ENCODE measurements around the gene ADAMTS17. TPM values are rescaled to one million over a fixed set of nuclear protein-coding genes. Genes with fewer than 3 reads are reported as not detected.

Gene ADAMTS17
- total and polyA plus RNA-seq, 11 donors = 0.30 to 2.4 (median 1.2) TPM

DNA sequence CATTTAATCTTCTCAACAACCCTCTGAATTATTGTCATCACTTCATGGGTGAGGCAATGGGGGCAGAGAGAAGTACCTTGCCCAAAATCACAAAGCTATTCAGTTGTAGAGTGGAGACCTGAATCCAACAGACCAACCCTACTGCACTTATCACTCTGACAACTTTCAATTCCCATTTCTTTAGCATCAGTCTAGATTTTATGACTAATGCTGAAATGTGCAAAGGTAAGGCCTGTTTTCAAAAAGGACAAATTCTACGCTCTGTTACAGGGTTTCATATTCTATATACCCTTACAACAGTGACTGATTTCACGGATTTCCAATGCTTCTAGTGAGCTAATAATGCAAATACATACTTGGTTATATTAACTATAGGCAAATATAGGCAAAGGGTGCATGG is 286.0 kb downstream of the ADAMTS17 start:
- Histone ChIP-seq H3K27ac (no peak overlapping the region), H3K36me3 (no peaks in the 10 kb centered on the region), H3K4me1 (peaks cover 0 to 15% (median 6%) of the 10 kb centered on the region in 12 donors), H3K27me3 (no peaks in the 10 kb centered on the region), H3K4me3 (no peak overlapping the region), H3K9me3 (no peaks in the 10 kb centered on the region)
- ATAC-seq (no peak), DNase-seq (no peak)
- TF ChIP-seq CTCF (IDR thresholded peaks at IDR 0.05) (no peak), POLR2A (IDR thresholded peaks at IDR 0.05) (no peak)
- intact Hi-C loops (cut with DNase I) = loop anchor here in 1 of 10 donors (10.0 kb wide), 1 partner anchor 49 kb away; no protein-coding TSS in a partner anchor
- 92 to 95% (median 94%) methylated on average over 2 of the region's 2 CpGs for WGBS, 4 donors

- no peak for TF ChIP-seq CTCF (IDR thresholded peaks at IDR 0.05)
- no peak for TF ChIP-seq POLR2A (IDR thresholded peaks at IDR 0.05)
- 80 to 87% (median 86%) methylated on average over 7 of the region's 7 CpGs for WGBS, 4 donors
- H3K9me3 ChIP-seq = no peaks in the 10 kb centered on the region
- no peak for DNase-seq
- no peaks in the 10 kb centered on the region for H3K36me3 ChIP-seq
- no peak overlapping the region for H3K27ac ChIP-seq
- peaks cover 0 to 7% (median 0%) of the 10 kb centered on the region in 12 donors for H3K4me1 ChIP-seq
- no peaks in the 10 kb centered on the region for H3K27me3 ChIP-seq
- intact Hi-C loops (cut with DNase I) = loop anchor here in 1 of 10 donors (10.0 kb wide), 1 partner anchor 50 kb away; no protein-coding TSS in a partner anchor
- no peak overlapping the region for H3K4me3 ChIP-seq
- ATAC-seq = no peak
These were observed 287.2 kb downstream of the ADAMTS17 start for GRCh38 chr15:100054539-100054938.

DNA sequence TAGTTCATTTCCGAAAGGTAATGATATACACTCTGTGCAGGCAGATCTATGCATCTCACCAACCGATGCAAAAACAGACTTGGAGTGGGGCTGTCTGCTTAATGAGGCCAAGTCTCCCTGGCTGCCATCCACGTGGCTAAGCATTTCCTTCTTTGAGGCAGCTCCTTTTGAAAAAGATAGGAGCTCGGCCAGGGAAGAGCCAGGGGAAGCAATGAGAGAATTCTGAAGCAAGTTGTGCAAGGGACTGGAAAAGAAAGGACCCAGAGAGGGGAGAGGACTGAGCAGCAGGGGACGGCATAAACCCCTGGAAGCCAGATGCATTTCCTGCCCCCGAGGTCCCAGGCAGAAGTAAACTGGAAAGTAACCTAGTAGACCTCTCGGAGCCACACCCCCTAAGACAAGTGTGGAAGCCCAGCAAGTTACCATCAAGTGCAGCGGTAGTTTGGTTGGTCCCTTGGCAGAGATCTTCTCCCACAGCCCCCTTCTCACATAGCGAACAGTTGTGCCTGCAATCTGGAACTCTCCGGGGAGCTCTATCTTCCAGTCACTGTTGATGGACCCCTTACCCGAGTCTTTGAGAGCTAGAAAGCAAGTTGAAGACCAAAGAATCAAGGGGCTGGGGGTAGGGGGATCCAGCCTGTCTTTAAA is 288.2 kb downstream of the ADAMTS17 start:
- Histone ChIP-seq H3K27ac (no peak overlapping the region), H3K36me3 (no peaks in the 10 kb centered on the region), H3K9me3 (no peaks in the 10 kb centered on the region), H3K27me3 (no peaks in the 10 kb centered on the region), H3K4me1 (peaks cover 0 to 7% (median 0%) of the 10 kb centered on the region in 12 donors), H3K4me3 (no peak overlapping the region)
- intact Hi-C loops (cut with DNase I) = loop anchor here in 1 of 10 donors (10.0 kb wide), 1 partner anchor 51 kb away; no protein-coding TSS in a partner anchor
- ATAC-seq = no peak
- TF ChIP-seq CTCF (IDR thresholded peaks at IDR 0.05) = no peak
- no peak for TF ChIP-seq POLR2A (IDR thresholded peaks at IDR 0.05)
- DNase-seq = no peak
- 51 to 60% (median 58%) methylated on average over 11 of the region's 11 CpGs for WGBS, 4 donors

- Histone ChIP-seq H3K27me3 (no peaks in the 10 kb centered on the region), H3K27ac (no peak overlapping the region), H3K36me3 (no peaks in the 10 kb centered on the region), H3K4me3 (no peak overlapping the region), H3K4me1 (peaks cover 0 to 7% (median 0%) of the 10 kb centered on the region in 12 donors), H3K9me3 (no peaks in the 10 kb centered on the region)
- 86 to 93% (median 89%) methylated on average over 19 of the region's 19 CpGs for WGBS, 4 donors
- intact Hi-C loops (cut with DNase I) = loop anchor here in 1 of 10 donors (10.0 kb wide), 1 partner anchor 52 kb away; no protein-coding TSS in a partner anchor
- DNase-seq = no peak
- TF ChIP-seq POLR2A (IDR thresholded peaks at IDR 0.05) (no peak), CTCF (IDR thresholded peaks at IDR 0.05) (no peak)
- no peak for ATAC-seq
These were observed 288.9 kb downstream of the ADAMTS17 start for GRCh38 chr15:100052716-100053473.

Data from heart left ventricle (tissue), 16 donors.